HCT116 (cell line): Measurements from ENCODE around the gene PTPN20. TPM values are rescaled to one million over a fixed set of nuclear protein-coding genes. Genes with fewer than 3 reads are reported as not detected.

Experiments used
- ATAC-seq: fragments of 200-7000 bp; cut with Tn5 transposase; 2 replicates; pipeline ENCODE4 v1.9.1; 2020; ENCODE audit warnings: mild to moderate bottlenecking, moderate library complexity
- BruUV-seq: library from RNA; stranded (reverse); fragments of 400-500 nt; replicated peaks from 2 replicates; lab custom pipeline; 2021; lab: Mats Ljungman, UMichigan
- CTCF ChIA-PET: fragments of 300-600 bp; sonication (Branson Sonifier 250); formaldehyde crosslinking; loops from one replicate; lab custom pipeline; 2021; ENCODE audit warnings: antibody characterized with exemption; lab: Charles Lee
- POLR2A ChIA-PET: fragments of 300-600, 350-600 bp; sonication (Branson Sonifier 250); formaldehyde crosslinking; loops from one replicate; lab custom pipeline; 2021; ENCODE audit warnings: antibody characterized with exemption; lab: Charles Lee
- RAD21 ChIA-PET, 2 experiments: fragments of 300-600 bp; sonication (Branson Sonifier 250); formaldehyde crosslinking; loops; one replicate each; lab custom pipeline; 2023; ENCODE audit warnings: low total read pairs in 2 of 2; ENCODE audit not compliant: uncharacterized antibody in 2 of 2, unreplicated experiment in 2 of 2, low non-redundant PET in 1 of 2; lab: Charles Lee
- DNase-seq: peaks from one replicate; pipeline ENCODE4 v3.0.0-alpha.2; 2010; ENCODE audit warnings: low read depth, low spot score
- H2AFZ ChIP-seq: fragments of 200-600 bp; shearing (Covaris generic), sonication (generic); 2 replicates; pipeline ENCODE4 v1.6.1; 2017; ENCODE audit warnings: low read depth, mixed run types, mixed read lengths, antibody characterized with exemption, low read length; ENCODE audit not compliant: poor library complexity, severe bottlenecking
- H3K27ac ChIP-seq: 2 replicates; pipeline ENCODE4 v1.5.1; 2012; ENCODE audit warnings: low read depth, low read length
- H3K27me3 ChIP-seq: fragments of 200-600 bp; sonication (generic); 2 replicates; pipeline ENCODE4 v1.6.1; 2016; ENCODE audit warnings: mixed run types, low read length, mixed read lengths; ENCODE audit not compliant: insufficient read depth
- H3K36me3 ChIP-seq, 2 experiments: fragments of 200-500 bp in 1 of 2; fragments of 200-600 bp in 1 of 2; sonication (Bioruptor generic) in 1 of 2; sonication (generic) in 1 of 2; 2 replicates each; pipeline versions ENCODE4 v1.5.1 to v1.6.1; 2014 to 2016; ENCODE audit warnings: low read length in 2 of 2, inconsistent platforms in 1 of 2, mixed read lengths in 1 of 2, mixed run types in 1 of 2; ENCODE audit not compliant: insufficient read depth in 2 of 2, control insufficient read depth in 1 of 2
- H3K4me1 ChIP-seq, 2 experiments: fragments of 200-600 bp in 1 of 2; sonication (generic) in 1 of 2; 2 replicates each; pipeline versions ENCODE4 v1.5.1 to v1.6.1; 2012 to 2017; ENCODE audit warnings: low read length in 2 of 2, inconsistent platforms in 1 of 2, mild to moderate bottlenecking in 1 of 2, mixed read lengths in 1 of 2, mixed run types in 1 of 2, moderate library complexity in 1 of 2; ENCODE audit not compliant: insufficient read depth in 2 of 2, control insufficient read depth in 1 of 2
- H3K4me2 ChIP-seq: fragments of 200-600 bp; sonication (generic); 2 replicates; pipeline ENCODE4 v1.6.1; 2017; ENCODE audit warnings: mixed run types, low read length, mixed read lengths
- H3K4me3 ChIP-seq, 2 experiments: fragments of 200-600 bp in 1 of 2; sonication (generic) in 1 of 2; replicated peaks in 1 of 2; 2 replicates each; pipeline ENCODE4 v1.5.1; 2011 to 2016; ENCODE audit warnings: low read length in 2 of 2, control low read depth in 1 of 2, low read depth in 1 of 2, mild to moderate bottlenecking in 1 of 2, mixed read lengths in 1 of 2, mixed run types in 1 of 2
- H3K79me2 ChIP-seq: fragments of 200-600 bp; sonication (generic); 2 replicates; pipeline ENCODE4 v1.6.1; 2017; ENCODE audit warnings: mild to moderate bottlenecking, mixed run types, low read length, moderate library complexity, mixed read lengths; ENCODE audit not compliant: insufficient read depth
- H3K9ac ChIP-seq: fragments of 200-600 bp; sonication (generic); 2 replicates; pipeline ENCODE4 v1.6.1; 2016; ENCODE audit warnings: low read length, mixed read lengths
- H3K9me2 ChIP-seq: fragments of 200-600 bp; sonication (generic), shearing (Covaris generic); 2 replicates; pipeline ENCODE4 v1.6.1; 2017; ENCODE audit warnings: mixed run types, mild to moderate bottlenecking, moderate library complexity; ENCODE audit not compliant: insufficient read depth
- H3K9me3 ChIP-seq, 2 experiments: fragments of 200-500 bp in 1 of 2; fragments of 200-600 bp in 1 of 2; sonication (Bioruptor generic) in 1 of 2; sonication (generic) in 1 of 2; 2 replicates each; pipeline ENCODE4 v1.6.1; 2014 to 2017; ENCODE audit warnings: low read length in 2 of 2, mixed read lengths in 2 of 2, inconsistent platforms in 1 of 2, low read depth in 1 of 2, mild to moderate bottlenecking in 1 of 2, mixed run types in 1 of 2, moderate library complexity in 1 of 2; ENCODE audit not compliant: control insufficient read depth in 1 of 2, insufficient read depth in 1 of 2
- H4K20me1 ChIP-seq: fragments of 200-600 bp; sonication (generic), shearing (Covaris generic); 2 replicates; pipeline ENCODE4 v1.6.1; 2017; ENCODE audit warnings: mixed run types, mild to moderate bottlenecking, moderate library complexity; ENCODE audit not compliant: insufficient read depth
- CEBPB ChIP-seq: IDR thresholded peaks from 2 replicates; pipeline ENCODE4 v1.6.1; 2012; ENCODE audit warnings: low read depth
- EGR1 ChIP-seq: IDR thresholded peaks from 2 replicates; pipeline ENCODE4 v1.6.1; 2012; ENCODE audit warnings: low read depth
- FOSL1 ChIP-seq: IDR thresholded peaks from 2 replicates; pipeline ENCODE4 v1.6.1; 2012; ENCODE audit warnings: low read depth
- JUND ChIP-seq: IDR thresholded peaks from 2 replicates; pipeline ENCODE4 v1.6.1; 2012
- MAX ChIP-seq: IDR thresholded peaks from 2 replicates; pipeline ENCODE4 v1.6.1; 2012
- POLR2A ChIP-seq: IDR thresholded peaks from 2 replicates; pipeline ENCODE4 v1.7.0; 2011; ENCODE audit warnings: borderline replicate concordance; ENCODE audit not compliant: insufficient read depth, insufficient read length; ENCODE audit errors: extremely low read depth
- POLR2AphosphoS5 ChIP-seq: IDR thresholded peaks from 2 replicates; pipeline ENCODE4 v1.6.1; 2011; ENCODE audit warnings: mild to moderate bottlenecking, low read depth, low read length, moderate library complexity
- RAD21 ChIP-seq: IDR thresholded peaks from 2 replicates; pipeline ENCODE4 v1.6.1; 2012; ENCODE audit warnings: low read depth, mild to moderate bottlenecking
- REST ChIP-seq: IDR thresholded peaks from 2 replicates; pipeline ENCODE4 v1.6.1; 2012; ENCODE audit warnings: low read depth
- SP1 ChIP-seq: IDR thresholded peaks from 2 replicates; pipeline ENCODE4 v1.6.1; 2012; ENCODE audit warnings: low read depth
- TCF7L2 ChIP-seq: IDR thresholded peaks from 2 replicates; pipeline ENCODE4 v1.7.0; 2011; ENCODE audit warnings: borderline replicate concordance, inconsistent platforms; ENCODE audit not compliant: insufficient read depth, insufficient read length; ENCODE audit errors: extremely low read depth
- ZFX ChIP-seq: fragments of 450-650 bp; IDR thresholded peaks from 2 replicates; pipeline ENCODE4 v1.6.1; 2017
- ZNF274 ChIP-seq: fragments of 200-500 bp; sonication (Bioruptor generic); IDR thresholded peaks from 2 replicates; pipeline ENCODE4 v1.6.1; 2014; ENCODE audit warnings: mild to moderate bottlenecking, low read depth, low read length, inconsistent platforms
- intact Hi-C: fragments of 100-400 bp; cut with micrococcal nuclease; formaldehyde crosslinking; loops from 2 replicates; pipeline ENCODE4 v1.10.0; 2022
- total RNA-seq: library from RNA; stranded (reverse); gene quantifications from one replicate; pipeline ENCODE4 v1.2.1, GENCODE V29; 2021; ENCODE audit not compliant: unreplicated experiment
- TF ChIP-seq, protein P1 (sequence below): IDR thresholded peaks from 2 replicates; pipeline ENCODE4 v1.6.1; 2011; ENCODE audit warnings: mild to moderate bottlenecking, low read length, moderate library complexity; ENCODE audit not compliant: insufficient replicate concordance; ENCODE audit errors: extremely low read depth

Gene PTPN20
- total RNA-seq, 1 experiment from 2014 or later = not detected

- TF ChIP-seq FOSL1 = no peak
- TF ChIP-seq ZNF274 = no peak
- no peak for TF ChIP-seq REST
- no peak for TF ChIP-seq POLR2AphosphoS5
- TF ChIP-seq CEBPB = no peak
- no peak for TF ChIP-seq TCF7L2
- TF ChIP-seq POLR2A = no peak
- no peak for TF ChIP-seq EGR1
- TF ChIP-seq, protein P1, sequence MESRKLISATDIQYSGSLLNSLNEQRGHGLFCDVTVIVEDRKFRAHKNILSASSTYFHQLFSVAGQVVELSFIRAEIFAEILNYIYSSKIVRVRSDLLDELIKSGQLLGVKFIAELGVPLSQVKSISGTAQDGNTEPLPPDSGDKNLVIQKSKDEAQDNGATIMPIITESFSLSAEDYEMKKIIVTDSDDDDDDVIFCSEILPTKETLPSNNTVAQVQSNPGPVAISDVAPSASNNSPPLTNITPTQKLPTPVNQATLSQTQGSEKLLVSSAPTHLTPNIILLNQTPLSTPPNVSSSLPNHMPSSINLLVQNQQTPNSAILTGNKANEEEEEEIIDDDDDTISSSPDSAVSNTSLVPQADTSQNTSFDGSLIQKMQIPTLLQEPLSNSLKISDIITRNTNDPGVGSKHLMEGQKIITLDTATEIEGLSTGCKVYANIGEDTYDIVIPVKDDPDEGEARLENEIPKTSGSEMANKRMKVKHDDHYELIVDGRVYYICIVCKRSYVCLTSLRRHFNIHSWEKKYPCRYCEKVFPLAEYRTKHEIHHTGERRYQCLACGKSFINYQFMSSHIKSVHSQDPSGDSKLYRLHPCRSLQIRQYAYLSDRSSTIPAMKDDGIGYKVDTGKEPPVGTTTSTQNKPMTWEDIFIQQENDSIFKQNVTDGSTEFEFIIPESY = no peak
- no peak for TF ChIP-seq JUND
- no peak for TF ChIP-seq RAD21
- no peak for TF ChIP-seq MAX
- TF ChIP-seq ZFX = no peak
- TF ChIP-seq SP1 = no peak
- no peak overlapping the region for H3K27ac ChIP-seq
- no peaks in the 10 kb centered on the region for H3K9me2 ChIP-seq
- H2AFZ ChIP-seq = no peak overlapping the region
- ChIA-PET RAD21 (no interaction called here), POLR2A (no interaction called here), CTCF (no interaction called here)
- H3K79me2 ChIP-seq = no peaks in the 10 kb centered on the region
- ATAC-seq (no peak), DNase-seq (no peak)
- no peaks in the 10 kb centered on the region for H4K20me1 ChIP-seq
- no peaks in the 10 kb centered on the region for H3K36me3 ChIP-seq
- no TSS peak for BruUV-seq
- peaks cover 0 to 9% of the 10 kb centered on the region in 2 experiments; a peak in 1 of 4 replicates for H3K4me1 ChIP-seq
- no peak overlapping the region for H3K9ac ChIP-seq
- H3K4me2 ChIP-seq = no peak overlapping the region
- intact Hi-C loops = no loop called here
- no peak overlapping the region for H3K4me3 ChIP-seq
- H3K27me3 ChIP-seq = no peaks in the 10 kb centered on the region
- H3K9me3 ChIP-seq = no peaks in the 10 kb centered on the region
Observed at GRCh38 chr10:47027784-47028260, 116.6 kb downstream of the PTPN20 start.
